ENCODE data around the gene DENND11. TPM values are rescaled to one million over a fixed set of nuclear protein-coding genes. Genes with fewer than 3 reads are reported as not detected.

Gene DENND11
- total RNA-seq, 1 donor from 2014 or later = 26.1 TPM

DNA sequence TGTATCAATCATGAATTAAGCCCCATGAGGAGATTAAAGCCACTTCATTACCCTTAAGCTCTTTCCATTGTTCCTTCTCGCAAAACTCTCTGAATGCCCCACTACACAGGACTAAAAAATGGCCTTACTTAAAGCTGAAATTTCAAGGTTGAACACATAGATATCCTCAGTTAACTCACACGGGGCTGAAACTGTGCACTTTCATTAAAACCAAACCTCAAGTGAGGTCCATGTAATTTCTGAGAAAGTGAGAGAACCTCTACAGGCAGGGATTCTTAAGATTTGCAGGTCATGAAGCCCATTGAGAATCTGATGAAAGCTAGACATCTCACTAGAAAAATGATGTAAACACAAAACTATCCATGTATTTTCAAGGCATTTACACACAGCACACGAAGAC is 15.9 kb downstream of the DENND11 start:
- intact Hi-C loops (cut with micrococcal nuclease) = no loop called here

DNA sequence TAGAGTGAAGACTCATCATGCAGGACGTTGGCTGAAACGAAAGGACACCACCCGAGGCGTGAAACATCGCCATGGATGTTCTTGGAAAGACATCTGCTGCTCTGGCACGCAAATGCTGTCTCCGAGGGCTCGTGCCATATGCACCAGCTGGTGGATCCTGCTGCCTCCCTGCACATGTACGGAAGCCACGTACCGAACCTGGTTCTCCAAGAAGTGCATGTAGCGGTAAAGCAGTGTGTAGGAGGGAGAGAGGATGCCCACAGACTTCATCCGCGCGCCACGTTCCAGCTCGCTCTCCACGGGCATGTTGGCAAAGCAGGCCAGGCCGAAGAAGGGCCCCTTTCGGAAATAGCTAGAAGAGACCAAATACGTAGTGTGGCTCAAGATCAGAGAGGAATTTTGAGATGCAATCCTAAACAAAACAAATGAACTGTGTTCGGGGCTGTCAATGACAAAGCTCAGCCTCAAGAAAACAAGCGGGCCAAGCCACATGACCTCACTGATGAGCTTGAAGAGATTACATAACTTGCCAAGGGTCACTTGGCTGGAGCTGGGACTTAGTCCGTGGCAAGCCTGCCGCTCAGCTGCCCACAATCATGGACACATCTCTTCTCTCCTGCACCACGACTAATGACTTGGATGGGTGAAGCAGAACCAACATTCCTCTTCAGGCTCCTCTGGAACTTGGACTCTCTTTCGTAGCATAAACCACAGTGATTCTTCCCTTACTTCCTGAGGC is 16.5 kb downstream of the DENND11 start:
- intact Hi-C loops (cut with micrococcal nuclease) = no loop called here

DNA sequence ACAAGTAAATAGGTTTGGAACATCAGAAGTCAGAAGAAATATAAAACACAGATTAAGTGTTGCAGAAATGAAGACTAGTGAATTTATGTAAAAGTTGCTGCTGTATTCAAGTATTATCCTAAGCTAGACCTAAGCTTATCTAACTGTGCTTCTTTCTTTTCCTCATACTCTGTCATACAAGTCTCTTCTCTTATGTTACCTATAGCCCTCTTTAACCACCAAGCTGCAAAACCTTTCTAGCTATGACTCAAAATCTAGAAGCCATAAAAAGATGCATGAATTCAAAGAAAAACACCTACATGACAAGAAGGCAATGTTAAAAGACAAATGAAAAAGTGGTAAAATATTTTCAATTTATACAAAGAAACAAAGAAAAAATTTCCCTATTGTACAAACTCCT is 23.0 kb downstream of the DENND11 start:
- intact Hi-C loops (cut with micrococcal nuclease) = no loop called here

DNA sequence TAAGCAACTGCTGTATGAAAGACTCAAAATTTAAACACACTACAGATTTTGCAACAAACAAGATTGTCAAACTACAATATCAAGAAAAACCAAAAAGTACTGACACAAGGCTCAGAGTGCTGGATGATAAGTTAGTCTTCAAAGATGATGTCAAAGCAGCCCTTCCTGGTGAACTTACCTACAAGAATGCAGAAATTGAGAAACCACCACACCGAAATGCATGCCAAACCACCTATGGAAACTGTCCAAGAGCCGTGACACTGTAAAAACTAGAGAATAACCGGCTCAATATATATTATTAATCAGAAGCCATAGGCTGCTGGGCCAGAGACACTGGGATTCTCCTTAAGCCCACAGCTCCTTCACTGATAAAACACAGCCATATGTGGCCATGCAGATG is 25.3 kb downstream of the DENND11 start:
- intact Hi-C loops (cut with micrococcal nuclease) = no loop called here

DNA sequence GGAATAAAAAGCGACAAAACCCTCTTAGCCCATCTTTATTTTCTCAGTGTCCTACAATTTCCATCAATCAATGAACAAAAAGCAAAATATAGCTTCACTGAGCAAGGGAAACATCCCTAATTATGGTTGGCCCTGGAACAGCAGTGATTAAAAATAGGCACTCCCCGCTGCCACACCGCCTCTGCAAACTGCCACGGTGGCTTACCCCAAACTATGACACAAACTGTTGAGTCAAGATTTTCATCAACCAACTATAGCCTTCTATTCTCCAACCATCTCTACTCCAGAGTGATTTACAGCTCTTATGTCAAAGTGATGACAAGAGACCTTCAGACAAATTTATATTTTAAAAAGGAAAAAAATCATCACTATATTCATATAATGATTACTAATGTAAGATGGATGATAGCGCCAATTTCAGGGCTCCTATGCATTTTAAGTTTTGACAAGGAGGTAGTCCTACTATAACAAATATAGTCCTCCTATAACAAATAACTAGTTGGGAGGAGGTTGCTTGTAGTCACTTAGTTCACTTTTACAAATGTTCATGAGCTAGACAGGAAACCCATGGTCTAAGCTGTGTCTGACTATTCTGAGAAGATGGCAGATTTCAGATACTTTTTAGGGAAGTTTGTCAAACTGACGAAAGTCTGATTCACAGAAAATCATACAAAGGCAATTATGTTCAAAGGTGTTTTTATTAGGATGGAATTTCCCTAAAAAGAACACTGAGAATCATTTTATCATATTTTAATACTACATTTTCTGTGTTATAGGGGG is 26.3 kb downstream of the DENND11 start:
- intact Hi-C loops (cut with micrococcal nuclease) = no loop called here

- intact Hi-C loops (cut with micrococcal nuclease) = no loop called here
Observed at GRCh38 chr7:141674702-141675101, 27.3 kb downstream of the DENND11 start.

- intact Hi-C loops (cut with micrococcal nuclease) = no loop called here
Observed at GRCh38 chr7:141674171-141674671, 27.7 kb downstream of the DENND11 start.

DNA sequence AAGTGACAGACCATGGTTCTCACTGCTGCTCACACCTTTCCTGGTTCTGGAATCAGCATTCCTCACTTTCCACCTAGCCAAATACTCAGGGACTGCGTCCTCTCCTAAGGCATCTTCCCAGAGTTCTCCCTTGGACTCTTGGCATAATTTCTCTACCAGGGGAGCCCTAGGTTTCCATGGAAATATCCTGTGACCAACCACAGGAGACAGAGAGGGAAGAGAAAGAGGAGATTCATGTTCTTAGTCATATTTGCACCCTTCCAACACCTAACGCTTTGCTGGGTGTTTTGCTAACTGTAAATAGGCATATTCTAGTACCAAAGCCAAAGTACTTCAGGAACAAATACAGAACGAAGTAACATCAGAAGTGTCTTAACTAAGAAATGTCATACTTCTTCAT is 28.6 kb downstream of the DENND11 start:
- intact Hi-C loops (cut with micrococcal nuclease) = no loop called here

GRCh38 chr7:141671705-141672496 is 30.1 kb downstream of the DENND11 start:
- intact Hi-C loops (cut with micrococcal nuclease) = no loop called here

- intact Hi-C loops (cut with micrococcal nuclease) = no loop called here
Observed at GRCh38 chr7:141668853-141669252, 33.1 kb downstream of the DENND11 start.

DNA sequence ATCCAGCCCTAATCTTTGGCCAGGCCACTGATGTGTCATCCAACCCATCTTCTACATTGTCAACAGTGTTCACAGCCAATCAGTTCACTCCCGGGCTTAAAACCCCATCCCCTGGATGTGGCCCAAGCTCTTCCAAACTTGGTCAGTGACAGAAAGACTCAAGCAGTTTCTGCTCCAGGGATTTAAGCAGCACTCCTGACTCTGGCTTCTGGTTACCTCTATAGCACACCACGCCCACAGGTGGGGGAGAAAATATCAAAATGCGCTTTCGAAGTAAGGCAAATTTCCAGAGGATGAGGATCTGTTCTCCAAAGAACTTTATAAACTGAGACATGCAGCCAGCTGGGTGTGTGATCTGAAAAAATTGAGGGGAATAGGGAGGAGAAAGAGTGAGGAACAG is 35.9 kb downstream of the DENND11 start:
- intact Hi-C loops (cut with micrococcal nuclease) = no loop called here

DNA sequence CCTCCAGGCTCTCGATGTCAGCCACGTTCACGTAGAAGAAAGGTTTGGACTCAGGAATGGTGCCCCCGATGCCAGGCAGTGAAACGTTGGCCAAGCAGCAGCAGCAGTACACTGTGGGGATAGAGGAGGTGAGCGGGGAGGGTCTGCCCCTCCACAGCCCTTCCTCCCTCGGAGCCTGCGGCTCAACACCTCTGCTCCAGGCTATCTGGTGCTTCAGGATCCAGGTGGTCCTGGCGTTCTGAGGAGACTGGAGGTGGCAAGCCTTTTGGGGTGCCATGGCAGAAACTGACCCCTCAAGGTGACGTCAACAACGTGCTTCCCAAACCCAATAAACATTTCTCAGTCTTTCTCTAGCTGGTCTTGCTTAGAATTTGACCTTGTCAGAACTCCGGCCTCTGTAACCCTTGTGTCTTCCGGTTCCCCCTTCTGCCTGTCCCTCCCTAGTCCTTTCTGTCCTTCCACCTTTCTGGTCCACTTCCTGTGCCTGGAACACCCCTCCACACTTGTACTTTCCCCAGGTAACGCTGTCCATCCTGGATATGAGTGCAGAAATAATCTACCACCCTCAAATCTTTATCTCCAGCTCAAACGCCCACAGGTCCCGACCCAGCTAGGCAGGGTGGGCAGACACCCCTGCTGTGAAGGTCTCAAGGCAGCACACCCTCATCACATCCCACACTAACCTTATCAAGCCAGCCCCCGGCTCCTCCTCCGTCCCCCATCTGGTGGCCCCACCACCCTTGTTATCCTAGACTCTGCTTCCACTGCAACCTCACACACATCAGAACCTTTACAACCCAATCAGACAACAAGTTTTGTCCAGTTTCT is 36.5 kb downstream of the DENND11 start:
- intact Hi-C loops (cut with micrococcal nuclease) = no loop called here

- intact Hi-C loops (cut with micrococcal nuclease) = loop anchor here (5.0 kb wide), 1 partner anchor 38 kb away; the partner anchor contains the start of gene DENND11
Observed at GRCh38 chr7:141664450-141664849, 37.5 kb downstream of the DENND11 start.

- intact Hi-C loops (cut with micrococcal nuclease) = loop anchor here (5.0 kb wide), 1 partner anchor 39 kb away; the partner anchor contains the start of gene DENND11
Observed at GRCh38 chr7:141663081-141663849, 38.7 kb downstream of the DENND11 start.

DNA sequence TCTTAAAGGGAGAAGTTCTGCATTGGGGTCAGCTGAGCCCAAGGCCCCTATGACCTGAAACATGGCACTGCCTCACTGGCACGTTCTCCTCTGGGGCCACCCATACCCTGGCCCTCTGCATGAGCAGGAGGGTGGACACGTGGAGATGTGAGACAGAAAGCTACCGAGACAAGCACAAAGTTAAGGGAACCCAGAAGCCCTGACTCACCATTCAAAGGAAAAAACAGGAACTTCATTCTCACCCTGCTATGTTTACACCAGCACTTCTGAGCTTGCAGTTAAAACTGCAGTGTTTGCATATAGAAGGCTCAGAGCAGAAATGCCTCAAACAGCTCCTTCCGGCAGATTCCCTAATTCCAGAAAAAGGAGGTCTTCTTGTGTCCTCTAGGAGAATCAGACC is 41.7 kb downstream of the DENND11 start:
- intact Hi-C loops (cut with micrococcal nuclease) = loop anchor here (5.0 kb wide), 1 partner anchor 42 kb away; the partner anchor contains the start of gene DENND11

GRCh38 chr7:141659501-141659900 is 42.5 kb downstream of the DENND11 start:
- intact Hi-C loops (cut with micrococcal nuclease) = no loop called here

GRCh38 chr7:141654551-141654950 is 47.4 kb downstream of the DENND11 start:
- intact Hi-C loops (cut with micrococcal nuclease) = loop anchor here (1.0 kb wide), 2 partner anchors 84 to 132 kb away; partner anchors contain the start of gene SSBP1

- intact Hi-C loops (cut with micrococcal nuclease) = no loop called here
Observed at GRCh38 chr7:141652691-141653090, 49.3 kb downstream of the DENND11 start.

Measured in T-helper 2 cell treated with Interferon-gamma antibody and Interleukin-4, amounts not matched to agents 100 ng/mL and 5 ng/mL, for 36 hours (primary cell).